Prostate gland (tissue), 2 donors: ENCODE data around the gene TAF4.

Experiments used
- POLR2A ChIP-seq: fragments of 450-650 bp; IDR thresholded peaks from one replicate; pipeline ENCODE4 v1.6.1; 2016; ENCODE audit warnings: antibody characterized with exemption, mild to moderate bottlenecking
- POLR2AphosphoS5 ChIP-seq: sonication (generic); formaldehyde crosslinking; IDR thresholded peaks from one replicate; pipeline ENCODE4 v1.6.1; 2017; ENCODE audit warnings: antibody characterized with exemption
- TF ChIP-seq, protein P1 (sequence below), 4 experiments: fragments of 200-600 bp in 2 of 4; fragments of 450-650 bp in 2 of 4; sonication (generic) in 2 of 4; IDR thresholded peaks; 1 replicate in 3 of 4; 2 replicates in 1 of 4; pipeline ENCODE4 v1.5.1; 2016 to 2019; ENCODE audit warnings: antibody characterized with exemption in 4 of 4, mild to moderate bottlenecking in 2 of 4, moderate library complexity in 2 of 4

DNA sequence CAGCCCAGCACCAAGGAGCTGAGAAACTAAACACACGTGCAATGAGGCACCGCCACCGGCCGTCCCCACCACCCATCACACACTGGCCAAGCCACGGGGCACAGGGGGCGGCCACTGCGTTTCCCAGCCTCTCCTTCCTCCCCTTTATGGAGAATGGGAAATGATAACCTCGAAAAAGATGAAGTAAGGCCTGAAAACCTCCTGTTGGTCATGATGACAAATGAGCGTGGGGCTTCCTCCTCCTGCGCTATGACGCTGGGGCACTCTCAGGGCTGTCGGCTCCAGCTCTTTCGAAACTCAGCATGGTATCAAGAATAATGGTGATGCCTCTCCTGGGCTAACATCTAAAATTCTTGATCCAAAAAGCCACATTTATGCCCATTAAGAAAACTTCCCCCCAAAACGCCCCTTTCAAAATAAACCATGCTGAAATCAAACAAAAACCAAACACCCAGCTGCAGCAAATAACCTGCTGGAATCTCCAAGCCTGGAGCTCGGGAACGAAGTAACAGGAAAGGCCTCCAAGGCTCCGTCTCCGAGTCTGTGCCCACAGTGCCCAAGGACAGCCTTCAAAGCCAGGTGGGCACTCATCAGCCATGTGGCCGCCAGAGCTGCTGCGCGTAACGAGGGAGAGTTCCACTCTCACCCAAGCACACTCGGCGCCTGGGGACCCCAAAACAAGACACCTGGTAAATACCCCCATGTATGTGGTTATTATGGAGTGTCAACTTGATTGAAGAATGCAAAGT, 50.0 kb downstream of the TAF4 start:
- TF ChIP-seq, protein P1, sequence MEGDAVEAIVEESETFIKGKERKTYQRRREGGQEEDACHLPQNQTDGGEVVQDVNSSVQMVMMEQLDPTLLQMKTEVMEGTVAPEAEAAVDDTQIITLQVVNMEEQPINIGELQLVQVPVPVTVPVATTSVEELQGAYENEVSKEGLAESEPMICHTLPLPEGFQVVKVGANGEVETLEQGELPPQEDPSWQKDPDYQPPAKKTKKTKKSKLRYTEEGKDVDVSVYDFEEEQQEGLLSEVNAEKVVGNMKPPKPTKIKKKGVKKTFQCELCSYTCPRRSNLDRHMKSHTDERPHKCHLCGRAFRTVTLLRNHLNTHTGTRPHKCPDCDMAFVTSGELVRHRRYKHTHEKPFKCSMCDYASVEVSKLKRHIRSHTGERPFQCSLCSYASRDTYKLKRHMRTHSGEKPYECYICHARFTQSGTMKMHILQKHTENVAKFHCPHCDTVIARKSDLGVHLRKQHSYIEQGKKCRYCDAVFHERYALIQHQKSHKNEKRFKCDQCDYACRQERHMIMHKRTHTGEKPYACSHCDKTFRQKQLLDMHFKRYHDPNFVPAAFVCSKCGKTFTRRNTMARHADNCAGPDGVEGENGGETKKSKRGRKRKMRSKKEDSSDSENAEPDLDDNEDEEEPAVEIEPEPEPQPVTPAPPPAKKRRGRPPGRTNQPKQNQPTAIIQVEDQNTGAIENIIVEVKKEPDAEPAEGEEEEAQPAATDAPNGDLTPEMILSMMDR (IDR thresholded peaks at IDR 0.05): no peak
- TF ChIP-seq POLR2A (no peak), POLR2AphosphoS5 (no peak)
